GM23338 (cell line): Measurements from ENCODE around the gene UNC93A.

Source experiments
- CREB1 ChIP-seq: fragments of 250-450 bp; sonication (Bioruptor Pico); IDR thresholded peaks from 2 replicates; pipeline ENCODE4 v1.5.0; 2020; ENCODE audit warnings: low read depth, mild to moderate bottlenecking, moderate library complexity
- EZH2 ChIP-seq: fragments of 200-600 bp; sonication (generic); IDR thresholded peaks from one replicate; pipeline ENCODE4 v1.8.0; 2017; ENCODE audit warnings: antibody characterized with exemption, mild to moderate bottlenecking, low read depth; ENCODE audit not compliant: unreplicated experiment
- EZH2phosphoT487 ChIP-seq: fragments of 200-600 bp; sonication (generic); IDR thresholded peaks from one replicate; pipeline ENCODE4 v1.8.1; 2018; ENCODE audit warnings: antibody characterized with exemption; ENCODE audit not compliant: unreplicated experiment
- JUNB ChIP-seq: IDR thresholded peaks from one replicate; pipeline ENCODE4 v1.6.1; 2016; ENCODE audit warnings: antibody characterized with exemption; ENCODE audit not compliant: unreplicated experiment
- POLR2AphosphoS5 ChIP-seq: IDR thresholded peaks from 2 replicates; pipeline ENCODE4 v1.6.1; 2016; ENCODE audit warnings: antibody characterized with exemption, low read depth
- STAT1 ChIP-seq: IDR thresholded peaks from one replicate; pipeline ENCODE4 v1.6.1; 2016; ENCODE audit warnings: antibody characterized with exemption; ENCODE audit not compliant: unreplicated experiment
- ZNF114 ChIP-seq: fragments of 250-450 bp; sonication (Bioruptor Pico); IDR thresholded peaks from 2 replicates; pipeline ENCODE4 v1.5.0; 2020; ENCODE audit warnings: mild to moderate bottlenecking, moderate library complexity
- ZNF331 ChIP-seq: fragments of 250-450 bp; sonication (Bioruptor Pico); IDR thresholded peaks from 2 replicates; pipeline ENCODE4 v1.5.0; 2020; ENCODE audit warnings: low read depth, mild to moderate bottlenecking, moderate library complexity
- TF ChIP-seq, protein P1 (sequence below), 2 experiments: fragments of 200-600 bp in 1 of 2; sonication (generic) in 1 of 2; conservative IDR thresholded peaks; 2 replicates each; pipeline versions ENCODE4 v1.5.1 to v1.6.1; 2016 to 2017; ENCODE audit warnings: antibody characterized with exemption in 2 of 2, low read depth in 2 of 2, mild to moderate bottlenecking in 2 of 2, moderate library complexity in 1 of 2
- TF ChIP-seq, protein P2 (sequence below): IDR thresholded peaks from one replicate; pipeline ENCODE4 v1.6.1; 2018; ENCODE audit warnings: antibody characterized with exemption; ENCODE audit not compliant: unreplicated experiment
- TF ChIP-seq, protein P3 (sequence below): IDR thresholded peaks from 2 replicates; pipeline ENCODE4 v1.6.1; 2016; ENCODE audit warnings: antibody characterized with exemption

DNA sequence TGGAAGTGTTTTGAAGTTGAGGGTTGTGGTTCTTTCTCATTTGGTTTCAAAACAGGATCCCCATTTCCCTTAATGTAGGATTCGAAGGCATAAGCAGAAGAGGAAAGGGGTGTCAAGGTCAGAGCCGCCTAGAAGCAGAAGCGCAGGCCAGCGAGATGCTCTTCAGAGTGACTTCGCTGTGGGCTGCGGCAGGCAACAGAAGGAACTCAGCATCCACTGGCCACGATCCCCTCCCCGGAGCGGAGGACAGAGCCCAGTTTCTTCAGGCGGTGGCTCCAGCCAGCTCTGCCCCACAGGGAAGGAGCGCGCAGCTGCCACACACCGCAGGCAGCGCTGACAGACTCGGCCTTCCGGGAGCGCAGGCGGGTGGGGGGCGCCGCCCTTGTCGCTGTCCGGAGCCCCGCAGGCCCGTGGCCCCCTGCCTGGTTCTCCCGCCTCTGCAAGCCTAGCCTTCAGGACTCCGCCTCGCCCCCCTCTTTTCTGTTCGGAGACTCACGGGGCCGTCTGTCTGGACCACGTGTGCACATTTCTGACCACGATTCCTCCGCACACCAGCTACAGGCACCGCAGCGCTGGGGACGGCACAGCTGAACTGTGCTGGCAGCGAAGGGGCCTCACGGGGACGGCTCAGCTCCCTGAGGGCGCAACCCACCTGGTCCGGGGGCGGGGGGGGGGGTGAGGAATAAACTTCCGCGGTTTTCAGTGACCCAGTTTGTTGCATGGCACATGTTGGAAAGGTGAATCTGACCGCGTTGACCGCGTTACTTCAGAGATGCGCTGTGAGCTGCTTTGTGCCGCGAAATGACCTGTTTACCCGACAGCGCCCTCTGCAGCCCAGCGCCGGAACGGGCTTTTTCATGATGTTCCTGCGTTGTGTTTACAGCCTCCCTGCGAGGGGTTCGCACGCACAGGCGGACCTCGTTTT is 59.9 kb downstream of the UNC93A start:
- TF ChIP-seq, protein P1, sequence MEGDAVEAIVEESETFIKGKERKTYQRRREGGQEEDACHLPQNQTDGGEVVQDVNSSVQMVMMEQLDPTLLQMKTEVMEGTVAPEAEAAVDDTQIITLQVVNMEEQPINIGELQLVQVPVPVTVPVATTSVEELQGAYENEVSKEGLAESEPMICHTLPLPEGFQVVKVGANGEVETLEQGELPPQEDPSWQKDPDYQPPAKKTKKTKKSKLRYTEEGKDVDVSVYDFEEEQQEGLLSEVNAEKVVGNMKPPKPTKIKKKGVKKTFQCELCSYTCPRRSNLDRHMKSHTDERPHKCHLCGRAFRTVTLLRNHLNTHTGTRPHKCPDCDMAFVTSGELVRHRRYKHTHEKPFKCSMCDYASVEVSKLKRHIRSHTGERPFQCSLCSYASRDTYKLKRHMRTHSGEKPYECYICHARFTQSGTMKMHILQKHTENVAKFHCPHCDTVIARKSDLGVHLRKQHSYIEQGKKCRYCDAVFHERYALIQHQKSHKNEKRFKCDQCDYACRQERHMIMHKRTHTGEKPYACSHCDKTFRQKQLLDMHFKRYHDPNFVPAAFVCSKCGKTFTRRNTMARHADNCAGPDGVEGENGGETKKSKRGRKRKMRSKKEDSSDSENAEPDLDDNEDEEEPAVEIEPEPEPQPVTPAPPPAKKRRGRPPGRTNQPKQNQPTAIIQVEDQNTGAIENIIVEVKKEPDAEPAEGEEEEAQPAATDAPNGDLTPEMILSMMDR (conservative IDR thresholded peaks at IDR 0.05; ENCODE audit: low read depth in 2 of 2): peak; percentile 81 to 88
- TF ChIP-seq EZH2 (no peak), JUNB (no peak), EZH2phosphoT487 (no peak), POLR2AphosphoS5 (no peak; the same call in 1 of the 2 replicates), STAT1 (no peak), CREB1 (CRISPR knock-in tag) (no peak), ZNF114 (CRISPR knock-in tag) (no peak), ZNF331 (CRISPR knock-in tag) (no peak)
- TF ChIP-seq, protein P2, sequence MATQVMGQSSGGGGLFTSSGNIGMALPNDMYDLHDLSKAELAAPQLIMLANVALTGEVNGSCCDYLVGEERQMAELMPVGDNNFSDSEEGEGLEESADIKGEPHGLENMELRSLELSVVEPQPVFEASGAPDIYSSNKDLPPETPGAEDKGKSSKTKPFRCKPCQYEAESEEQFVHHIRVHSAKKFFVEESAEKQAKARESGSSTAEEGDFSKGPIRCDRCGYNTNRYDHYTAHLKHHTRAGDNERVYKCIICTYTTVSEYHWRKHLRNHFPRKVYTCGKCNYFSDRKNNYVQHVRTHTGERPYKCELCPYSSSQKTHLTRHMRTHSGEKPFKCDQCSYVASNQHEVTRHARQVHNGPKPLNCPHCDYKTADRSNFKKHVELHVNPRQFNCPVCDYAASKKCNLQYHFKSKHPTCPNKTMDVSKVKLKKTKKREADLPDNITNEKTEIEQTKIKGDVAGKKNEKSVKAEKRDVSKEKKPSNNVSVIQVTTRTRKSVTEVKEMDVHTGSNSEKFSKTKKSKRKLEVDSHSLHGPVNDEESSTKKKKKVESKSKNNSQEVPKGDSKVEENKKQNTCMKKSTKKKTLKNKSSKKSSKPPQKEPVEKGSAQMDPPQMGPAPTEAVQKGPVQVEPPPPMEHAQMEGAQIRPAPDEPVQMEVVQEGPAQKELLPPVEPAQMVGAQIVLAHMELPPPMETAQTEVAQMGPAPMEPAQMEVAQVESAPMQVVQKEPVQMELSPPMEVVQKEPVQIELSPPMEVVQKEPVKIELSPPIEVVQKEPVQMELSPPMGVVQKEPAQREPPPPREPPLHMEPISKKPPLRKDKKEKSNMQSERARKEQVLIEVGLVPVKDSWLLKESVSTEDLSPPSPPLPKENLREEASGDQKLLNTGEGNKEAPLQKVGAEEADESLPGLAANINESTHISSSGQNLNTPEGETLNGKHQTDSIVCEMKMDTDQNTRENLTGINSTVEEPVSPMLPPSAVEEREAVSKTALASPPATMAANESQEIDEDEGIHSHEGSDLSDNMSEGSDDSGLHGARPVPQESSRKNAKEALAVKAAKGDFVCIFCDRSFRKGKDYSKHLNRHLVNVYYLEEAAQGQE: no peak
- TF ChIP-seq, protein P3, sequence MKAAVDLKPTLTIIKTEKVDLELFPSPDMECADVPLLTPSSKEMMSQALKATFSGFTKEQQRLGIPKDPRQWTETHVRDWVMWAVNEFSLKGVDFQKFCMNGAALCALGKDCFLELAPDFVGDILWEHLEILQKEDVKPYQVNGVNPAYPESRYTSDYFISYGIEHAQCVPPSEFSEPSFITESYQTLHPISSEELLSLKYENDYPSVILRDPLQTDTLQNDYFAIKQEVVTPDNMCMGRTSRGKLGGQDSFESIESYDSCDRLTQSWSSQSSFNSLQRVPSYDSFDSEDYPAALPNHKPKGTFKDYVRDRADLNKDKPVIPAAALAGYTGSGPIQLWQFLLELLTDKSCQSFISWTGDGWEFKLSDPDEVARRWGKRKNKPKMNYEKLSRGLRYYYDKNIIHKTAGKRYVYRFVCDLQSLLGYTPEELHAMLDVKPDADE: no peak
